HepG2 (cell line): Measurements from ENCODE around the gene PSMA3. TPM values are rescaled to one million over a fixed set of nuclear protein-coding genes. Genes with fewer than 3 reads are reported as not detected.

Source experiments
- ARHGAP35 ChIP-seq: sonication (generic); formaldehyde crosslinking; IDR thresholded peaks from 2 replicates; pipeline ENCODE4 v1.9.0; 2022; ENCODE audit warnings: mild to moderate bottlenecking, inconsistent platforms, moderate library complexity, missing genetic modification reagents, borderline replicate concordance
- ATF7-NPFF ChIP-seq: sonication (generic); formaldehyde crosslinking; IDR thresholded peaks from 2 replicates; pipeline ENCODE4 v1.8.1; 2023; ENCODE audit warnings: mild to moderate bottlenecking, low read depth, missing genetic modification reagents, moderate library complexity
- HOXA3 ChIP-seq: sonication (generic); formaldehyde crosslinking; IDR thresholded peaks from 2 replicates; pipeline ENCODE4 v1.5.0; 2020; ENCODE audit warnings: missing genetic modification reagents
- KDM5B ChIP-seq: sonication (generic); formaldehyde crosslinking; IDR thresholded peaks from 2 replicates; pipeline ENCODE4 v1.4.0; 2020; ENCODE audit warnings: missing genetic modification reagents, mild to moderate bottlenecking, borderline replicate concordance
- NKX3-1 ChIP-seq: sonication (generic); formaldehyde crosslinking; IDR thresholded peaks from 2 replicates; pipeline ENCODE4 v1.5.0; 2020; ENCODE audit warnings: missing genetic modification reagents
- TEAD2 ChIP-seq: sonication (generic); formaldehyde crosslinking; IDR thresholded peaks from 2 replicates; pipeline ENCODE4 v1.9.0; 2021; ENCODE audit warnings: missing genetic modification reagents
- TFAP4 ChIP-seq: sonication (generic); IDR thresholded peaks from 2 replicates; pipeline ENCODE4 v1.6.1; 2016; ENCODE audit warnings: low read depth, borderline replicate concordance
- THAP9 ChIP-seq: sonication (generic); formaldehyde crosslinking; IDR thresholded peaks from 2 replicates; pipeline ENCODE4; 2020; ENCODE audit warnings: missing genetic modification reagents, mild to moderate bottlenecking, borderline replicate concordance
- XRCC5 ChIP-seq: fragments of 200-400 bp; formaldehyde crosslinking; optimal IDR thresholded peaks from 2 replicates; pipeline ENCODE3; 2017; ENCODE audit warnings: mild to moderate bottlenecking, low read length
- YY1 ChIP-seq: IDR thresholded peaks from 2 replicates; pipeline ENCODE4 v1.6.1; 2011; ENCODE audit warnings: low read length, low read depth, moderate library complexity, mild to moderate bottlenecking; ENCODE audit not compliant: insufficient read depth, insufficient replicate concordance
- ZBTB3 ChIP-seq: sonication (generic); formaldehyde crosslinking; IDR thresholded peaks from 2 replicates; pipeline ENCODE4 v1.4.0; 2020; ENCODE audit warnings: low read depth, mild to moderate bottlenecking, moderate library complexity, missing genetic modification reagents, borderline replicate concordance
- ZFP37 ChIP-seq: sonication (generic); formaldehyde crosslinking; IDR thresholded peaks from 2 replicates; pipeline ENCODE4 v1.4.0; 2020; ENCODE audit warnings: missing genetic modification reagents, borderline replicate concordance
- ZNF17 ChIP-seq: sonication (generic); formaldehyde crosslinking; IDR thresholded peaks from 2 replicates; pipeline ENCODE4 v1.5.0; 2020; ENCODE audit warnings: mild to moderate bottlenecking, missing genetic modification reagents
- ZNF629 ChIP-seq: sonication (generic); formaldehyde crosslinking; conservative IDR thresholded peaks from 2 replicates; pipeline ENCODE4 v1.5.0; 2020; ENCODE audit warnings: missing genetic modification reagents
- ZNF746 ChIP-seq: sonication (generic); formaldehyde crosslinking; IDR thresholded peaks from 2 replicates; pipeline ENCODE4 v1.8.0; 2022; ENCODE audit warnings: mild to moderate bottlenecking, missing genetic modification reagents
- ZSCAN30 ChIP-seq: sonication (generic); formaldehyde crosslinking; IDR thresholded peaks from 2 replicates; pipeline ENCODE4 v1.5.0; 2020; ENCODE audit warnings: mild to moderate bottlenecking, missing genetic modification reagents
- ZSCAN31 ChIP-seq: sonication (generic); formaldehyde crosslinking; IDR thresholded peaks from 2 replicates; pipeline ENCODE4 v1.5.0; 2020; ENCODE audit warnings: low read depth, mild to moderate bottlenecking, missing genetic modification reagents
- polyA plus RNA-seq, 8 experiments: library from polyadenylated mRNA; depleted of rRNA in 3 of 8; stranded (reverse) in 7 of 8; unstranded in 1 of 8; fragments of >200 nt; fragmentation: Illumina TruSeq in 4 of 8; extraction: Trizol in 4 of 8; gene quantifications; 2 replicates each; pipeline versions ENCODE4 v1.2.1 to v1.2.3, GENCODE V29; 2011 to 2016; ENCODE audit warnings: low read depth in 4 of 8, missing spikeins in 1 of 8, mixed read lengths in 1 of 8; ENCODE audit not compliant: insufficient read depth in 1 of 8
- total RNA-seq, 5 experiments: library from RNA; depleted of rRNA; stranded (reverse); fragments of >200 nt; fragmentation: Illumina TruSeq; extraction: Trizol; gene quantifications; 2 replicates each; pipeline ENCODE4 v1.2.3, GENCODE V29; 2016; ENCODE audit warnings: low read depth in 1 of 5
- TF ChIP-seq, protein P1 (sequence below): IDR thresholded peaks from 2 replicates; pipeline ENCODE4 v1.6.1; 2016; ENCODE audit warnings: low read depth, control low read depth
- TF ChIP-seq, protein P2 (sequence below): sonication (generic); formaldehyde crosslinking; IDR thresholded peaks from 2 replicates; pipeline ENCODE4 v1.5.1; 2020; ENCODE audit warnings: missing genetic modification reagents, mild to moderate bottlenecking, borderline replicate concordance
- TF ChIP-seq, protein P3 (sequence below): sonication (generic); formaldehyde crosslinking; IDR thresholded peaks from 2 replicates; pipeline ENCODE4 v1.4.0; 2020; ENCODE audit warnings: missing genetic modification reagents

PSMA3 gene
- total and polyA plus RNA-seq, 2 of the 13 experiments (the other 11 are each of a cell fraction or from before 2014, with no cell fraction given): 232 to 275 TPM

DNA sequence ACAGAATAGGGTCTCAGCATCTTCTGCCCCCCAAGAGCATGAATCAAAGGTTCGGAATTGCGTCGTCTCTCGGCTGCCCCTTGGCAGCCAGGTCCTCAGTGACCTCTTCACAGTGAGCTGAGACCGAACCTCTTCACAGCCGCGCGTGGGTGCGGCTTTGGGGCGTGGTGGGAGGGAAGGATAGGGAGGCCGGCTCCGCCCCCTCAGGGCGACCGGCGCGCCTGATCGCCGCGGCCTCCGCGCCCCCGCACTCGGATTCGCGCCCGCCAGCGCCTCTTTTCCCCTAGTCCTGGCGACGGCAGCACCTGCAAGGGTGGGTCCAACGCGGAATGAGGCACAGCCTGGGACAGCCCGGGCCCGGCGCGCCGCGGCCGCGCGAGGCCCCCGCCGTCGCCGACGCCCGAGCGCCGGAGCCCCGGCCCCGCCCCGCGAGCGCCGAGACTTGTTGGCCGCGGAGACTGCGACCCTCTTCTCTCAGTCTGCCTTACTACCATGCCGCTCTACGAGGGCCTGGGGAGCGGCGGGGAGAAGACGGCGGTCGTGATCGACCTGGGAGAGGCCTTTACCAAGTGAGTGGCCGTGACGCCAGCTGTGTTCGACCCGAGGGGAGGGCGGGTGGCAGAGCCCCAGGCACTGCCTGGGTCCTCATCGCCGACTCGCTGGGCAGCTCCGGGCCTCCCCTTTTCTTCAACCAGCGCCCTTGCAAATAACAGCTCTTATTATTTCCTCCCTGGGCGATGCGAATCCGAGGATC, 44.7 kb upstream of the PSMA3 start, which contains the start of gene ACTR10 (continued):
- TF ChIP-seq, protein P1, sequence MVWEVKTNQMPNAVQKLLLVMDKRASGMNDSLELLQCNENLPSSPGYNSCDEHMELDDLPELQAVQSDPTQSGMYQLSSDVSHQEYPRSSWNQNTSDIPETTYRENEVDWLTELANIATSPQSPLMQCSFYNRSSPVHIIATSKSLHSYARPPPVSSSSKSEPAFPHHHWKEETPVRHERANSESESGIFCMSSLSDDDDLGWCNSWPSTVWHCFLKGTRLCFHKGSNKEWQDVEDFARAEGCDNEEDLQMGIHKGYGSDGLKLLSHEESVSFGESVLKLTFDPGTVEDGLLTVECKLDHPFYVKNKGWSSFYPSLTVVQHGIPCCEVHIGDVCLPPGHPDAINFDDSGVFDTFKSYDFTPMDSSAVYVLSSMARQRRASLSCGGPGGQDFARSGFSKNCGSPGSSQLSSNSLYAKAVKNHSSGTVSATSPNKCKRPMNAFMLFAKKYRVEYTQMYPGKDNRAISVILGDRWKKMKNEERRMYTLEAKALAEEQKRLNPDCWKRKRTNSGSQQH (CRISPR knock-in tag): no peak
- TF ChIP-seq ARHGAP35 (CRISPR knock-in tag) (no peak), ZFP37 (no peak), NKX3-1 (CRISPR knock-in tag) (no peak), ATF7-NPFF (CRISPR knock-in tag) (no peak), ZSCAN31 (peak; percentile 67; the same call in 1 of the 2 replicates), TFAP4 (0 out of 2 replicates have a peak, but pooled peaks have one; percentile 4), ZNF629 (CRISPR knock-in tag) (no peak; the same call in 1 of the 2 replicates), ZBTB3 (CRISPR knock-in tag) (no peak), XRCC5 (peak; percentile 41), ZSCAN30 (CRISPR knock-in tag) (no peak), ZNF17 (CRISPR knock-in tag) (no peak), HOXA3 (CRISPR knock-in tag) (peak; percentile 44), ZNF746 (CRISPR knock-in tag) (no peak), TEAD2 (CRISPR knock-in tag) (no peak), YY1 (peak; percentile 20), KDM5B (CRISPR knock-in tag) (peak; percentile 57; the same call in 1 of the 2 replicates), THAP9 (no peak)
- TF ChIP-seq, protein P2, sequence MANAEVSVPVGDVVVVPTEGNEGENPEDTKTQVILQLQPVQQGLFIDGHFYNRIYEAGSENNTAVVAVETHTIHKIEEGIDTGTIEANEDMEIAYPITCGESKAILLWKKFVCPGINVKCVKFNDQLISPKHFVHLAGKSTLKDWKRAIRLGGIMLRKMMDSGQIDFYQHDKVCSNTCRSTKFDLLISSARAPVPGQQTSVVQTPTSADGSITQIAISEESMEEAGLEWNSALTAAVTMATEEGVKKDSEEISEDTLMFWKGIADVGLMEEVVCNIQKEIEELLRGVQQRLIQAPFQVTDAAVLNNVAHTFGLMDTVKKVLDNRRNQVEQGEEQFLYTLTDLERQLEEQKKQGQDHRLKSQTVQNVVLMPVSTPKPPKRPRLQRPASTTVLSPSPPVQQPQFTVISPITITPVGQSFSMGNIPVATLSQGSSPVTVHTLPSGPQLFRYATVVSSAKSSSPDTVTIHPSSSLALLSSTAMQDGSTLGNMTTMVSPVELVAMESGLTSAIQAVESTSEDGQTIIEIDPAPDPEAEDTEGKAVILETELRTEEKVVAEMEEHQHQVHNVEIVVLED (CRISPR knock-in tag): peak; percentile 89
- TF ChIP-seq, protein P3, sequence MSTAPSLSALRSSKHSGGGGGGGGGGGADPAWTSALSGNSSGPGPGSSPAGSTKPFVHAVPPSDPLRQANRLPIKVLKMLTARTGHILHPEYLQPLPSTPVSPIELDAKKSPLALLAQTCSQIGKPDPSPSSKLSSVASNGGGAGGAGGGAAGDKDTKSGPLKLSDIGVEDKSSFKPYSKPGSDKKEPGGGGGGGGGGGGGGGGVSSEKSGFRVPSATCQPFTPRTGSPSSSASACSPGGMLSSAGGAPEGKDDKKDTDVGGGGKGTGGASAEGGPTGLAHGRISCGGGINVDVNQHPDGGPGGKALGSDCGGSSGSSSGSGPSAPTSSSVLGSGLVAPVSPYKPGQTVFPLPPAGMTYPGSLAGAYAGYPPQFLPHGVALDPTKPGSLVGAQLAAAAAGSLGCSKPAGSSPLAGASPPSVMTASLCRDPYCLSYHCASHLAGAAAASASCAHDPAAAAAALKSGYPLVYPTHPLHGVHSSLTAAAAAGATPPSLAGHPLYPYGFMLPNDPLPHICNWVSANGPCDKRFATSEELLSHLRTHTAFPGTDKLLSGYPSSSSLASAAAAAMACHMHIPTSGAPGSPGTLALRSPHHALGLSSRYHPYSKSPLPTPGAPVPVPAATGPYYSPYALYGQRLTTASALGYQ (CRISPR knock-in tag): no peak
